T-helper 2 cell treated with Interferon-gamma antibody and Interleukin-4, amounts not matched to agents 100 ng/mL and 5 ng/mL, for 36 hours (primary cell): Measurements from ENCODE around the gene ABL1. TPM values are rescaled to one million over a fixed set of nuclear protein-coding genes. Genes with fewer than 3 reads are reported as not detected.

ENCODE experiments used
- intact Hi-C: fragments of 100-400 bp; cut with micrococcal nuclease; formaldehyde crosslinking; loops from one replicate; pipeline ENCODE4 v1.15.1; 2023
- total RNA-seq: library from RNA; stranded (reverse); gene quantifications from 2 replicates; pipeline ENCODE4 v1.2.3, GENCODE V29; 2022

Gene ABL1
- total RNA-seq, 1 donor from 2014 or later, result 31.9 TPM

DNA sequence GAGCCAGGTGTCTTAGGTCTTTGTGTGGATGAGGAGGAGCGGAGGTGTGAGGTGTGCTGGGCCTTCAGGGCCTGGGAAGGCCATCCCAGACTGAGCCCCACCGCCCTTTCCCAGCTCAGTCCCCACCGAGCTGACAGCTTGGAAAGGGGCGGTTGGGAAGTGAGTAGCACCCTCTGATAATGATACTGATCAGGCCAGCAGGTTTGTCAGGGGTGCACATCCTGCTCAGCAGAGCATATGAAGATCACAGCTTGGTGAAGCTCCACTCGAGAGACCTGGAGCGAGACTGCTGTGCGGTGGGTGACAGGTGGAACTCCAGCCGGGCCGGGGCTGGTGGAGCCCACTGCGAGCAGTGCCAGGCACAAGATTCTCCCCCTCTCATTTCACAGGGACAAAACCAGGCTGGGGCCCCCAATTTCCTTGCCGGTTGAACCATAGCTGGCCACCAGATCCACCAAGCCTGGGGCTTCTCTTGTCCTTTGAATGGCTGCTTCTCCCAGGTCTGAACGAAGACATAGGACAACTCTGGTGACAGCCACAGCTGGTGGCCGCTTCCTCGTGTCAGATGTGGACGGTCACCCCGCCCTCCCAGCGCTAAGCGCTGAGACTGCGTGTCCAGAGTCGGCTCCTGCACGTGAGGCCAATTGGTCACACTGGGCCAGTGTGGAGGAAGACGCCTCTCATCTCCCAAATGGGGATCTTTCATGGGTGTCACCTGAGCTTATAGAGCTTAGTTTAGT, 53.3 kb downstream of the ABL1 start:
- intact Hi-C loops, result no loop called here

DNA sequence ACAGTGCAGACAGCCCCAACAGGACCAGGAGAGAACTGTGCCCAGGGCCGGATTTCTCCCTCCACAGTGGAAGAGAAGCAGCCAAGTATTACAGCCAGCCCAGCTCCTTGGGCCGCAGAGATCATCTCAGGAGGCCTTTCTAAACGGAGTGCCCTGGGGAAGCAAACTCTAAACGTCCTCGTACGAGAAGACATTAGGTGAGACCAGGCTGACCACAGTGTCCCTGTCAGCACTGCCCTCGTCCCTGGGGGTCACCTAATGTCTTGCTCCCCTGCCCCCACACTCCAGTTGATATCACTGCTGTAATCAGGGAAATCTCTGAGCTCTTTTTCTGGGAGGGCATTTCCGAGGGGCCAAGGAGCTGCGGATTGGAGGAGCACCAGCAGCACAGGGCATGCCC, 55.1 kb downstream of the ABL1 start:
- intact Hi-C loops, result no loop called here

DNA sequence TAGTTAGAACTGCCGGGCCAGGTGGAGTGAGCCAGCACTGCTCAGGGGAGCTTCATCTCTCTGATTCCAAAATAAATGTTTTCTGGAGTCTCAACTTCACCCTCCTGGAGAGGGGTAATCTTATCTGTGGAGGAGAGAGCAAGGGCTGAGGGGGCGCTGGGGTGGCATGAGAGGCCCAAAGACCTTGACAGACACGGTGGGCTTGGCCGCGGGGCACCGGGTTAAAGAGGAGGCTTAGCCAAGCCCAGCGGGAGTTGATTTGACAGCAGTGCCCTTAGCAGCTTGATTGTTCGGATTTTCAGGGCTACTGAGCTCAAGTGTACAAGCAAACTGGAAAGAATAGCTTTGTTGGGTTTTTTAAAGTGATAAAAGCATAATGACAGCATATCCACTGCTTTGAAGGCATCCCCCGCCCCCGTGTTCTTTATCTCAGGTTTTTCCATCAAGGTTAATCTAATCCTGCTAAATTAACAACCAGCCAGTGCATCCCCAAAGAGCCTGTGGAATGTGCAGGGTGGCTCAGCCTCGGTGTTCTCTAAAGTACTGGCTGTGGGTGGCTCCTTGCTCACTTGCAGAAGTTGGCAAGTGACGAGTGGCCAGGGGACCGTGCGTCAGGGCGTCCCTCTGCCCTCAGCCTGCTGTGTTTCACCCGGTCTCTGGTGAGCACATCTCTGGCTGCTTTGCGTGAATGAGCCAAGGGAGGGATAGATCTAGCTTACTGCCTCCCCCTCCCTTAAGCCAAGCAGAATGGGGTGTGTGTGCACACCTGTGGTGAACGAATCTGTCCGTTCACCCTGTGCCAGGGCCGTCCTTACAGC, 56.0 kb downstream of the ABL1 start:
- intact Hi-C loops, result no loop called here

DNA sequence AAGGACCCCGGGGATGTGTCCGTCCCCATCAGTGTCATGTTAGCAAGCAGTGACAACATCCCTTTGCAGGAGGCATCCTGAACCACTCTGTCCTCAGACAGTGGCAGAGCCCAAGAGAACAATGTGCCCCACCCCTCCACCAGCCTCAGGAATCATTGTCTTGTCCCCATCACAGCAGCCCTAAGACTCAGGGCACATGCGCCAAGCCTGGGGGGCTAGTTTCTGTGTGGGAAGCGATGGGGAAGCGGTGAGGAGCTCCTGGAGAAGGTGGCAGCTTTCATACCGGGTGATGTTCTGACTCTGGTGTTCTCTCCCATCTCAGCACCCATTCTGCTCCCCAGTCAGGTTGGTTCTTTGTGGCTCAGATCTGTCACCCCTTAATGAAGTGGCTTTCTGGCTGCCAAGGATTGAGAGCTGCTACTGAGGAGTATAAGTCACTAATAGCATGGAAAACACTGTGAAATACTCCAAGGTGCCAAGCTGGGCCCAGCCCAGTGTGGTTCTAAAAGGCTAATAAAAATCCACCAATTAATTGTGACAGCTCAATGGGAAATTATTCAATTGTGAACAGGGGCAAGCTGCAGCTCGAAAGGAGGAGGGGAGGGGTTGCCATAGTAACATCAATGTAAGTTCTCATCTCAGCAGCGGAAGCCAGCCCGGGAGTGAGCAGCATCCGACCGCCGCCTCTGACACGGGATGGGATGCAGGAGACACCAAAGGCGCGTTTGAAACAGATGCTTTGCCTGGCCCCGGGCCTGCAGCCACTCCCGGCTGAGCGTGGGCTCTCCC, 56.8 kb downstream of the ABL1 start:
- intact Hi-C loops, result no loop called here

DNA sequence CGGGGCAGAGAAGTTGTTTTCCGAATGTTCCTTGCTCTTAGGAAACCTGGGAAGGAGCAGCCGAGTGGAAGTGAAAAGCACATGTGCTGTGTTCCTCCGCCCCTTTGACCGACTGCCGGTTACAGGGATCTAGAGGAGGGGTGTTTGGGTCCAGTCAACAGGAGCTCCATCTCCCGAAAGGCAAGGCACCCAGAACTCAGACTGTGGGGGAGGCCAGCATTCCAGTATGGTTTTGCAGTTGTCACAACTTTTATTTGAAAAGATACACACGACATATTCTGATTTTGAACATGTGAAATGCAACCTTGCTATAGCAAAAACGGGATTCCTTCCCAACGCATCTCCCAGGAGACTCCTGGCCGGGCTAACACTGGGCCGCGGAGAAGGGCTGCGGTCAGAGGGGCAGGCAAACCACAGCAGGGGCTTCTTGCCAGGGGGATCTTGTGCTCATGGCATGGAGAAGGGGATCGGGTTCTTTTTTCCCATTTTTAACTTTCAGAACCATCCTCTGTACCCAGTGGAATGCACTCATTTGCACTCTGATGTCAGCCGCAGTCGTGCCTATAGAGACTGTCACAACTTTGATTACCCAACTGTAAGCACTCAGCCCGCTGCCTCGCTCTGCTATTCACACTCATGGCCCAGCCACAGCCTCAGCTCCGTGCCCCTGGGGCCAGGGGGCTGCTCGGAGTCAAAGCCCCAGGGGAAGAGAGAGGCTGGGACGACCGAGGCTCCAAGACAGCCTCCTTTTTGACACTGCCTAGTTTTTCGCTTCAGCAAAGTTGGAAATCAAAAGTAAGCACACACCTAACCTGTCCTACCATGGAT, 57.6 kb downstream of the ABL1 start:
- intact Hi-C loops, result no loop called here

DNA sequence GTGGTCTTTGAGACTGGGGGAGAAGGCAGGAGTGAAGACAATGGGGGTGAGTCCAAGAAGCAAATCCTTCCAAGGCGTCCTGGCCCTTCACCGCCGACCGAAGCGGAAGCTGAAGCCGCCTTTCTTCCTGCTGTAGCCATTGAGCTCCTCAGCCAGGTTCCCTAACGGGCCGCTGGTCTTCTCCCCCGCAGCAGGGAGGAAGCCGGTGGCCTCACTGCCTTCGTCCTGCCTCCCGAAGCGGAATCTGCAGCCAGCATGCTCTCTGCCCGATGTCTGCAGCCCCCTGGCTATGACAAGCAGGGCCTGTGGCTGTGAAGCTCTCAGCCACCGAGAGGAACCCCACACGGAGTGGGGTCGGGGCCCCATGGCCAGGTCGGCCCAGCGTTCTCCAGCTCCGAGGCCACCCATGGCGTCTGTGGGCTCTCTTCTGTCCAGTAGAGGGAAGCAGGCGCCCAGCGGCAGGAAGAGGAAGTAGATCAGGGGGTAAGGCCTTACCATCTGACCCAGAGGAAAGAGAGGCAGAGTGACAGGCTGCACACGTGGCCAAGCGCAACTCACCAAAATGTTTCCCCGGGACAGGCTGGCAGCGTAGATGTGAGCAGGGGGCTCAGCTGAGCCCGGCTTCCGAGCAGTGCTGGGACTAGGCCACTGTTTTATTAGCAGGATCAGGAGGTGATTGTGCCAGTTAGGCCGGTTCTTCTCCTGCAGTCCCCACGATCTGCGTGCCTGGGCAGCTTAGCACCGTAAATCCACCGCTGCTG, 58.5 kb downstream of the ABL1 start:
- intact Hi-C loops, result no loop called here

DNA sequence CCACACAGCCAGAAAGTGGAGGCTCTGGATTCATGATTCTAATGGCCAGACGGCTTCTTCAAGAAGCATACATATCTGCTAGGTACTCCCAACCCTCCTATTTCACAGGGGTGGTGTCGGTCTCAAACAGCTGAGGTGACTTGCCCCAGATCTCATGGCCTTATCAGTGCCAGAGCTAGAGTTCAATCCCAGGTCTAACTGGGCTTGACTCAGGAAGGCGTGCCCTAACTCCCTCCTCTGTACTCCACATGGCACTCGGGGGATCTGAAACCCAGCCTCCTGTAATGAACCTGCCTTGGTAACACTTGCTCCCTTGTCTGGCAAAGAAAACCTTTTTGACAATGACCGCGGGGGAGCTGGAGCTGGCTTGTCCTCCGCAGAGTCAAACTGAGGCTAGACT, 59.5 kb downstream of the ABL1 start:
- intact Hi-C loops, result no loop called here

DNA sequence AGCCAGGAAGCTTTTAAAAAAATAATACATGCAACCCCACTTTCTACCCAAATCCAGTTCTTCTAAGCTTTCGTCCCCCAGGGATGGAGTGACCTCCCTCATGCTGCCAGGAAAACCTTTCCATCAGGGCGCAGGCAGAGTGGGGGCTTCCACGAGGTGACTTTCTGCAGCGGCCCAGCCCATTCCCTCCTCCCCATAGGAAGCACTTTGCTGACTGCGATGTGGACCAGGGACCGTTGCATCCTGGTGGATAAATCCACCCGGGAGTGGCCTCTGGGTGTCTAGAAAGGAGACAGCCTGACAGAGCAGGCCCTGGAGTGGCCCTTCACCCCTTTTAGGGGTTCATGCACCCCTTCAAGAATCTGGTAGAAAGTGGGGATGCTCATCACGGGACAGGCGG, 60.0 kb downstream of the ABL1 start:
- intact Hi-C loops, result no loop called here

DNA sequence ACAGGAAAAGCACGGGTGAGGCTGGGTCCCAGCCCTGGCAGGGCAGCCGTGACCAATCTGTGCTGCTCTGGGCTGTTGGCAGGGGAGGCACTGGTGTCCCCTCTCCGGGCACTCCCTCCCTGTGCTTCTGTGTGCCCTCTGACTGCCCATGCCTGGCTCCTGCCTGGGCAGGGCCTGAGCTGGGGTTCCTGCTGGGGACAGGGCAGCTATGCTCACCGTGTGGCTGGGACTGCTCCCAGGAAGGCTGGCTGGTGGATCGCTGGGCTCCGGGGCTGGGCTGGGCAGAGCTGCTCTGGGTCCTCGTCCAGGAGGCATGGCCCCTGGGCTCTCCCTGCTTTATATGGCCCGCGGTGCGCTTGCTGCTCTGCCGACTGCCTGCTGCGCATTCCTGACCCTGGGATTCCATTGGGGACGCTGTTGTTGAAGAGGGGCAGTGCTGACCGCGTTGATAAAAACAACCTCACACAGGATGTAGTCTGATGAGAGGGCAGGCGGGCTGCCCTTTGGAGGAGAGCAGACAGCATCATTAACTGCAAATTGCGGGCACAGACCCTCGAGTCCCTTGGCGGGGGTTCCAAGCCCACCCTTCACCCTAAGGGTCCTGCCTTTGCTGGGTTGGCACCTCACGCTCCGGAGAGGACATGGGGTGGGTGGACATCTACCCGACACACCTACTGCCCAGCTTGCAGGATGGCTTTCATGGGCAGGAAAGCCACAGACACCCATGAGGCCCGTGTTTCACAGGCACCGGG, 60.6 kb downstream of the ABL1 start:
- intact Hi-C loops, result no loop called here

DNA sequence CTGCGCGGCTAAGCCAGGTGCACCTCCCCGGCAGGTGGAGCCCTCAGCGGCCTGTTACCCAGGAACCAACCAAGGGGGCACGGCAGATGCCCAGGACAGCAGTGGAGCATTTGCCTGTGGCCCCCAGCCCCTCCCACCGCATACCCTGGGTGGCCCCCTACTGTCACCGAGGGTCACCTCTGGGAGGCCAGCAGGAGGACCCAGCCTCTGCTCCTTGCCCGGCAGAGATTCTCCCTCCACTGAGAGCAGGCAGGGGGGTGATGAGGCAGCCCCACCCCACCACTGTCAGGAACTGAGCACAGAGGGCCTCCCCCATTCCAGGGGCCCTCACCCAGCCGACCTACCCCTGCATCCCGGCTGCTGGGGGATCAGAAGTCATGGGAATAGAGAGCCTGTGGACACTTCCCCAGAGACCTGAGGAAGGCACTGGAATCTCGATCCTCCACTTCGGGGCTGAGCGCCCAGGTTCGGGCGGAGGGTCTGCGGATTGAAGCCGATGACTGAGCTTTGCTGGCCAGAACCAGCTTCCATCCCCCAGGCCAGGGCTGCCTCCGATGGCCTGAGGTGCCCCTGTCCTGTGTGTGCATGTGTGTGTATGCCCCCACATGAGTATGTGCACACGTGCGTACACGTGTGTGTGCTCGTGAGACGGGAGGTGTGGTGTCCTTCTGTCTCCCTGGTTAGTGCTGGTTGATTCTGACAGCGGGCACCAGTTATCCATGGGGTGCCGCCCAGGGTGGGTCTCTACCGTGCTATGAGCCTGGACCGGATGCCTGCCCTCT, 61.4 kb downstream of the ABL1 start, which contains the start of gene QRFP:
Gene QRFP (minus strand): TSS at position 580 of the 782 bp plus-strand sequence. CDS start 2,974 bp downstream, outside the sequence.
- intact Hi-C loops, result no loop called here

DNA sequence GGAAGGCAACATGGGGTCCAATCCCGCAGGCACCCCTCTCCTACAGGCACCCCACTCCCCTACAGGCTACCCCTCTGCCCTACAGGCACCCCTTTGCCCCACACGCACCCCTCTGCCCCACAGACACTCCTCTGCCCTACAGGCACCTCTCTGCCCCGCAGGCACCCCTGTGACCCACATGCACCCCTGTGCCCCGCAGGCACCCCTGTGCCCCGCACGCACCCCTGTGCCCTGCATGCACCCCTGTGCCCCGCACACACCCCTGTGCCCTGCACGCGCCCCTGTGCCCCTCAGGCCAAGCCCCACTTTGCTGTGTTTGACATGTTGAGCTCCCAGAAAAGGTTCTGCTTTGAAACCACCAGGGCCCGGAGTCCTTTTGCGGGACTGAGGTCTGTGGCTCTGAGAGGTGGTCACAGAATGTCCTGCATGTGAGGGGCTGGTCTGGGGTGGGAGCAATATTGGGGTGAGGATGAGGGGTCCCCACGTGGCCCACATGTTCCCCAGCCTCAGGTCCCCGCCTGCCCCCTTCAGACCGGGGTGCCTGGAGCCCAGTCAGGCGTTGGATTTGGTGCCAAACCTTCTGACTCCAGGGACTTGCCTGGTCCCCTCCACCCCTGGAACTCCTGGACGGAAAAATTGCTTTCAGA, 62.2 kb downstream of the ABL1 start:
- intact Hi-C loops, result no loop called here

DNA sequence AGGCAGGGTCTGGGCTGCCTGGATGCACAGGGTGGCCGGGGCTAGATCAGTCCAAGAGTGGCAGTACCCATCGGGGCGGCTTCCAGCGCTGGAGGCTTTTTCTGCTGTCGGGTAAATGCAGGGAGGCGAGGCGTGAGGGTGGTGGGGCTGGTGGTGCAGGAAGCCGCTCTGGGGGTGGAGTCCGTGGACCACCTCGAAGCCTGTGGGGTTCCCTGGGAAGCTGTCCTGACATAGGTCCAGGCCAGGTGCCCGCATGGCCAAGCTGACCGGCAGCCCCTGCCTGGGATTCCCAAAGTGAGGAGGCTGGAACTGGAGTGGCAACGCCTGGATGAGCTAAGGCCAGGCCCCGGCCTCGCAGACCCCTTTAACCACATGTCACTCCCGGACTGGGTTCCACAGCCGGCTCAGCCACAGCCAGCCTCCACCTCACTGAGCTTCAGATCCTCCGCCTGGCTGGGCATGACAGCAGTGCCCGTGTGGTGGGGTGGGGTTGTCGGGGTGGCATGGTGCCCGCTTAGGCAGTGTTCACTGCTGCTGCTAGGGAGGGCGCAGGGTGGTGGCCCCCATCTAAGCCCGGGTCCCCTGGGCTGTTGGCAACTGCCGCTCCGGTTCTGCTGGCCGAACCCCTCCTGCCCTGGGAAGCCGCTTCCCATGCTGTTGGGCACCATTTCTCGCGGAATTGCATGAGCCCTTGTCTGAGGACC, 62.9 kb downstream of the ABL1 start:
- intact Hi-C loops, result no loop called here

DNA sequence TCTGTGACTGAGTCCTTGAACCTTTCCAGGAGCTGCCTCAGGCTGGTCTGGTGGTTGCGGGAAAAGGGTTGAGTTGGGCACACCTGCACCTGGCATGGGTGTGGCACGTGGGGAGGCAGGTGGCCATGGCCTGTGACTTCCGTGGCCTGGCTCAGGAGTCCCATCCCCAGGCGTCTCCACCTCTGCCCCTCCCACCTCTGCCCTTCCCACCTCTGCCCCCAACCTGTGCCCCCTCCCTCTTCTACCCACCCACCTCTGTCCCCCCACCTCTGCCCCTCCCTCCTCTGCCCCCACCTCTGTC, 63.4 kb downstream of the ABL1 start:
- intact Hi-C loops, result no loop called here

DNA sequence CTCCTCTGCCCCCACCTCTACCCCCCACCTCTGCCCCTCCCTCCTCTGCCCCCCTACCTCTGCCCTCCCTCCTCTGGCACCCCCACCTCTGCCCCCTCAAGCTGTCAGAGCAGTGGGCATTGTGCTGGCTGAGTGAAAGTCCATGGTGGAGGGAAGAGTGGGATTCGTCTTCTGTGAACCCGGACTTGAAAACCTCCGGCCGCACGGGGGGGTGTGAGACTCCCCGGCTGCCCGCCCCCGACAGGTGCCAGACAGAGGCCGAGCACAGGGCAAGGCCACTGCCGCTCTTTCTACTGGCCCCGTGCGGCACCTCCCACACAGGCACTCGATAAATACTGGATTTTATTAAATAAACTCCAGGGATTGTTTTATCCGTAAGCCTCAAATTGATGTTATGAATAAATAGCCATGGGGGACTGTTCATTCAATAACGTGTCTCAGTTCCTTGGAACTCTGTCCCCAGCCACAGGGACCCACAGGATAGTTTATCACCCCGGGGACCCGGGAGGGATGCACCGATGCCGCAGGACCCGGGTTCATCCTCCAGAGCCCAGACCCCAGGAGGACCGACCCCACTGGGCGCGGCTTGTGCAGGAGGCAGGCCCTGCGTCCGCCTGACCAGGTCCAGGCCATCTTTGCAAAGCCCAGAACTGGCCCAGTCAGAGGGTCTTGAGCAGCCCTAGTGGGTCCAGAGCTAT, 64.1 kb downstream of the ABL1 start:
- intact Hi-C loops, result no loop called here

DNA sequence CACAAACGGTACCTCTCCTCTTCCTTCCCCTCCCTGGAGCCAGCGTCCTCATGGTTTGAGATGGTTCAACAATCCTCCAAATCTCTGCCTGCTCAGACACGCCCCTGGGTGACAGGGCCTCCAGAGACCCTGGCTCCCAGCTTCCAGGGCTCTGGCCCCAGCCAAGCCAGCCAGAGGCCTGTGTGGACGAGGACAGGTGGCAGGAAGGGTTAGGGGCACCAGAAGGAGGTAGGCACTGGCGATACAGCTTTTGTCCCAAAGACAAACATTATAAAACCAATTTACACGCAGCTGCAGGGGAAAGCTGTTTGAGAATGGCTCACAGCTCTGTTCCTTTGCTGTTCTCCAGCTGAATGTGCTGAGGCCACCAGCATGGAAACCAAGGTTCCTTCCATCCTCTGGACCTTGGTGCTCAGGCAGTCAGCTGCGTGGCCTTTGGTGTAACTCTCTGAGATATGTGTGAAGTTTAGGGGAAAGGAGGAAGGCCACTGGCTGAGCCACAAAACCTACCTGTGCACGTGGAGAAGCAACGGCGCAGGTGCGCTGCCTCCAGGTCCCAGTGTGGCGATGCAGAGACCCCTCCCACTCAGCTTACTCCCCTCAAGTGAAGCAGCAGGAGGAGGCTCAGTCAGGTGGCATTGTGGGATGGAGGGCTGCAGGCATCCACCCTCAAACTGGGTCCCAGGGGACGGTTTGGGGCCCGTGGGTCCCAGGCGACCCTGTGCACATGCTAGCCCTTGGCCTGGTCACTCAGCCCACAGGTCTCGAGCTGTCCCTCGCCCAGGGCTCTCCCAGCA, 65.8 kb downstream of the ABL1 start:
- intact Hi-C loops, result no loop called here

DNA sequence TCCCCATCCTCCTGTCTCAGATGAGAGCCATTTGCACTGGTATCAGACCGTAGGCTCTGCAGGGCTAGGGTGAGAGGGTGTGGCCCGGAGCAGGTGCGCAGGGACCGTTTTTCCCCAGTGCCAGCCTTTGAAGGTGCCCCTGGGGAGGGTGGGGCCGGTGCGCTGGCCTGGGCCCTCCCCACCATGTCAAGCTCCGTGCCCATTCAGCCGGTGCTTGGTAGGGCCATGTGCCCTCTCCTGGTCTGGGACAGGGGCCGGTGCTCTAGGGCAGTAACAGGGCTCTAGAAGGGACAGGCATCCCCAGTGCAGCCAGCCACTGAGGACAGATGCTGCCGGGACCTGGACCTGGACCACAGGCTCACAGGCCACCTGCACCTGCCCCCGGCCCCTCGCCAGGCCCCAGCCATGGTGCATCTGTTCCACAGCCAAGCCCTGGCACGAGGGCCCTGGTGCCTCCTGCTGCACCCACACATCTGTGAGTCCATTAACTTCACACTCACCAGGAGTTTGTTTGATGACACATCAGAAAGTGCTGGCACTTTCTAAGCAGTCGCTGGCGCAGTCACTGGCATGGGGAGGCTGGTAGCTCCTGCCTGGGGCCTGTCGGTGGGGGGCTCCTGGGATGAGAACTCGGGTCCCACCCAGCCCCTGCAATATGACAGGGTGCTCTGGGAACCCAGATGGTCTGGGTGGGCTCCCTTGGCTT, 66.6 kb downstream of the ABL1 start:
- intact Hi-C loops, result no loop called here
